ENCODE measurements around the gene PCBP4.

Gene PCBP4

GRCh38 chr3:52002748-52003147 lies 35.5 kb upstream of the PCBP4 start:
- DNase-seq (ENCODE audit: low read depth in 2 of 2), result no peak
- H3K4me3 ChIP-seq (replicated peaks in 1 of 2; ENCODE audit: low read depth in 2 of 2, low read length in 2 of 2), result no peak overlapping the region
- TF ChIP-seq CTCF (IDR thresholded peaks at IDR 0.05; ENCODE audit: low read depth, low read length), result no peak

GRCh38 chr3:52001443-52001974 lies 34.3 kb upstream of the PCBP4 start:
- peak; percentile 62 to 66 for DNase-seq (ENCODE audit: low read depth in 2 of 2)
- TF ChIP-seq CTCF (IDR thresholded peaks at IDR 0.05; ENCODE audit: low read depth, low read length), result peak; percentile 93
- no peak overlapping the region for H3K4me3 ChIP-seq (replicated peaks in 1 of 2; ENCODE audit: low read depth in 2 of 2, low read length in 2 of 2)

GRCh38 chr3:51999846-52000245 lies 32.6 kb upstream of the PCBP4 start:
- H3K4me3 ChIP-seq (replicated peaks in 1 of 2; ENCODE audit: low read depth in 2 of 2, low read length in 2 of 2), result no peak overlapping the region
- TF ChIP-seq CTCF (IDR thresholded peaks at IDR 0.05; ENCODE audit: low read depth, low read length), result no peak
- DNase-seq (ENCODE audit: low read depth in 2 of 2), result no peak

GRCh38 chr3:51998774-51999173 lies 31.5 kb upstream of the PCBP4 start:
- H3K4me3 ChIP-seq (replicated peaks in 1 of 2; ENCODE audit: low read depth in 2 of 2, low read length in 2 of 2), result no peak overlapping the region
- DNase-seq (ENCODE audit: low read depth in 2 of 2), result no peak
- no peak for TF ChIP-seq CTCF (IDR thresholded peaks at IDR 0.05; ENCODE audit: low read depth, low read length)

- TF ChIP-seq CTCF (IDR thresholded peaks at IDR 0.05; ENCODE audit: low read depth, low read length), result no peak
- DNase-seq (ENCODE audit: low read depth in 2 of 2), result no peak
Measured at GRCh38 chr3:51997935-51998596, 30.8 kb upstream of the PCBP4 start.

GRCh38 chr3:51997172-51997571 lies 29.9 kb upstream of the PCBP4 start:
- no peak for TF ChIP-seq CTCF (IDR thresholded peaks at IDR 0.05; ENCODE audit: low read depth, low read length)
- no peak overlapping the region for H3K4me3 ChIP-seq (replicated peaks in 1 of 2; ENCODE audit: low read depth in 2 of 2, low read length in 2 of 2)
- DNase-seq (ENCODE audit: low read depth in 2 of 2), result no peak

More at GRCh38 chr3:51997935-51998596, 30.8 kb upstream of the PCBP4 start:
- no peak overlapping the region for H3K4me3 ChIP-seq (replicated peaks in 1 of 2; ENCODE audit: low read depth in 2 of 2, low read length in 2 of 2)
